Activated CD8-positive, alpha-beta memory T cell treated with anti-CD3 and anti-CD28 coated beads for 48 hours (primary cell): ENCODE results near the gene IRF2BPL.

ENCODE experiments used
- DNase-seq, 3 experiments: peaks; one replicate each; pipeline ENCODE4 v3.0.0-alpha.2; 2020; ENCODE audit warnings: low read depth in 2 of 3, low spot score in 2 of 3

Gene IRF2BPL

GRCh38 chr14:76990084-76990483 lies 38.4 kb downstream of the IRF2BPL start:
- no peak for DNase-seq

DNA sequence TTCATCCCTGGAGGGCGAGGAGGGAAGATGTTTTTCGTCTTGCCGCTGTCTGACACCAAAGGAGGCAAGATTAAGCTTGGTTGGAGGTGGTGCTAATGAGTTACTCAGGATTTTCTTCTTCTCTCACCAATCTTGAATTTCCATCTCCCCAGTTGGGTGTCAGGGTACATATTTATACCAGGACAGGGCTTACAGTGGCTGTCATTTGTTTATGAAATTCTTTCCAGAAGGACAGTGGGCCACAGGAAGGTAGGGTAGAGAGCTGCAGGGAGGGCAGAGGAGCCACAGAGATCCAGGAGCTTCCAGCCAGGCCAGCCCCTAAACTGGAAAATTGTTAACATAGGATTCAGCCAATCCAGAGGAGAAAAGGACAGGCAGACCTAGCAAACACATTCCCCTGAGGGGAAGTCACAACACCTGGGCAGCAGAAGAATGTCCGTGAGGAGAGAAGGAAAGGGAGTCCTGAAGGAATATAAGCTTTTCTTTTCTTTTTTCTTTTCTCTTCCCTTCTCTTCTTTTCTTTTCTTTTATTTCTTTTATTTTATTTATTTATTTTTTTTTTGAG lies 40.5 kb downstream of the IRF2BPL start:
- no peak for DNase-seq

DNA sequence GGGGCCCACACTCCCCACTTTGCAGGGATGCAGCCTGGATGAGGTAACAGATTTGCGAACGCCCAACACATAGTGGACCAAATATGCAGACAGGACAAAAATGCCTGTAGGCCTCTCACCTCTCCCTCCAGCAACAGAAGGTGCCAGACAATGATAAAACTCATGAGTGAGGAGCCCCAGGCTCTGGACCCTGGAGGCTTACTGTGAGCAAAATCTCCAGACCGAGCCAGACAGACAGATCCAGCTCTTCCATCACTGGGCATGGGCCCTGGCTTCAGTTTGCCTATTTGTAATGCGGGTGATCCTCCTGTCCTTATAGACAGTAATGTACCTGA lies 42.3 kb downstream of the IRF2BPL start:
- no peak for DNase-seq

GRCh38 chr14:76985540-76986230 lies 42.8 kb downstream of the IRF2BPL start:
- DNase-seq, result no peak

DNA sequence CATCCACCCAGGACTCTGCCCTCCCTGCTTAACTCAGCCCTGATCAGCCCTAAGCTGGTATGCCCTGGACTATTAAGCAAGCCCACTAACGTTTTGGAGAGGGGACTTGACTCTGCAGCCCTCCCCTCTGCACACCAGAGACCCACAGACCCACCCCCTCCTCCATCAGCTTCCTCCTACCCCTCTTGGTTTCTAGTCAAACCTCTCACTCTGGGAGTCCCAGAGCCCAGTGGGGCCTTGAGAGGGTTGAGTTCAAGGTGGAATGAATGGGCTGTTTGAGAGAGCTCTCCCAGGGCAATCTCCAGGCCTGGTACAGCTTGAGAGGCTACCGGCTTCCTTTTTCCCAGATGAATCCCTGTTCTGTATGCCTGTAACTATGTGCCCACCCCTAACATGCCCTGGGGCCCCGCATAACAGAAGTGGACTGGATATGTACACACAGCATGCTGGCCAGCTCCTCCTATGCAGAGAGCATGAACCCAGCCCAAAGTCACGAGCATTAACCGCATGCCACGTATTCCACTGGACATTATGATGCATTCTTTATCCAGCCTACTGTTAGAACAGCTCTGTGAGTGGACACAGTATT lies 43.6 kb downstream of the IRF2BPL start:
- DNase-seq, result no peak

GRCh38 chr14:76984297-76984696 lies 44.2 kb downstream of the IRF2BPL start:
- DNase-seq, result no peak

DNA sequence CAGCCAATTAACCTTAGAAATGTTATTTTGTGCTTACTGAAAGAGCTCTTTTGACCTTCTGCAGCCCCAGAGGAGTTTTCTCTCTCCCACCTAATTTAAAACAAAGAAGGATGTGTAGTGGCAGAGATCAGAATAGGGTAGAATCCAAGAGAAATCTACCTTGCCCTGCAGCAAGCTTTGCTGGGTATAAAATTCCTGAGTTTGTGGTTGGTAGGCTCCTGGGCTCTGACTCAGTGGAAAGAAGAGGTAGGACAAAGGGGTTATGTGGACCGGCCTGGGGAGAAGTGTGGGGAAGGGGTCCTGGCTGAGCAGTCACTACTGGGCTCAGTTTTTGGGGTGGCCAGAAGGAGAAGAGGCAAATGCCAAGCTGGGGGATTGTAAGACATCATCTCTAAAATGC lies 46.8 kb downstream of the IRF2BPL start:
- no peak for DNase-seq

GRCh38 chr14:76977793-76978720 lies 50.5 kb downstream of the IRF2BPL start:
- peak in 2 of 3 experiments; percentile 68 to 75 for DNase-seq

- no peak for DNase-seq
Observed at GRCh38 chr14:76976240-76977005, 52.1 kb downstream of the IRF2BPL start.

DNA sequence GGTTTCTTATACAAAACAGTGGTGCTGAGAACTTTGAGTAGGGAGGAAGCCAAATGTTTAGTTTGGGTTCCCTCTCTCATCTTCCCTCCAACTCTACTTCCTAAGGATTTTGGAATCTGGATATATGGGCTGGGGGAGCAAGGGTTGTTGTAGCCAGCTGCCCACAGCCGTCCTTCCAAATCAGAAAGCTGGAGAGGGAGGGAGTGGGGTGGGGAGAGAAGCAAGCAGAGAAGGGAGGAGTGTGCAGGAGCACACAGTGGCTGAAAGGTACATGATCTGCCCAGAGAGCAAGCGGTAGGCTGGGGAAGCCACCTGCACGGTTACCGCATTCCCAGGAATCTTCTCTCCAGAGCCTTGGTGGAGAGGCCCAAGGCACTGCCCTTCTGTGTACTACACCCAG lies 52.7 kb downstream of the IRF2BPL start:
- no peak for DNase-seq

DNA sequence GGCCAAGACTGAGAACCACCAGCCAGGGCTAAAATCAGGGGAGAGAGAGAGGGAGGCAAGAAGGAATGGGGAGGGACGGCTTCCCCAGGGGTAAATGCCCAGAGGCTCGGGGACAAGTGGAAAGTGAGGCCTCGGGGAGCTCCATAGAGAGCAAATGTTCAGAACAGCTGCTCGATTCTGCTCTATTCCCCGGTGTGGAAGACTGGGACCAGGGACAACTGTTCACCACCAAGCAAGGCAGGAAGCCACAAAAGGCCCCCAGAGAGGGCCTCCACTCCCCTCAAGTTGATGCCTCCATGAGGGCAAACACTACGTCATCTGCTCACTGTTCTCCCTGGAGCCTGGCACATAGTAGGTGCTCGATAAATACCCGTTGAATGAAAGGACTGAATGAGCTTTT lies 53.5 kb downstream of the IRF2BPL start:
- no peak for DNase-seq
